ENCODE results near the gene ZNF189.

ZNF189 gene

GRCh38 chr9:101442318-101442717 lies 43.7 kb downstream of the ZNF189 start:
- TF ChIP-seq ZFX (IDR thresholded peaks at IDR 0.05): no peak
- TF ChIP-seq, protein P1, sequence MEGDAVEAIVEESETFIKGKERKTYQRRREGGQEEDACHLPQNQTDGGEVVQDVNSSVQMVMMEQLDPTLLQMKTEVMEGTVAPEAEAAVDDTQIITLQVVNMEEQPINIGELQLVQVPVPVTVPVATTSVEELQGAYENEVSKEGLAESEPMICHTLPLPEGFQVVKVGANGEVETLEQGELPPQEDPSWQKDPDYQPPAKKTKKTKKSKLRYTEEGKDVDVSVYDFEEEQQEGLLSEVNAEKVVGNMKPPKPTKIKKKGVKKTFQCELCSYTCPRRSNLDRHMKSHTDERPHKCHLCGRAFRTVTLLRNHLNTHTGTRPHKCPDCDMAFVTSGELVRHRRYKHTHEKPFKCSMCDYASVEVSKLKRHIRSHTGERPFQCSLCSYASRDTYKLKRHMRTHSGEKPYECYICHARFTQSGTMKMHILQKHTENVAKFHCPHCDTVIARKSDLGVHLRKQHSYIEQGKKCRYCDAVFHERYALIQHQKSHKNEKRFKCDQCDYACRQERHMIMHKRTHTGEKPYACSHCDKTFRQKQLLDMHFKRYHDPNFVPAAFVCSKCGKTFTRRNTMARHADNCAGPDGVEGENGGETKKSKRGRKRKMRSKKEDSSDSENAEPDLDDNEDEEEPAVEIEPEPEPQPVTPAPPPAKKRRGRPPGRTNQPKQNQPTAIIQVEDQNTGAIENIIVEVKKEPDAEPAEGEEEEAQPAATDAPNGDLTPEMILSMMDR (conservative IDR thresholded peaks at IDR 0.05): no peak

GRCh38 chr9:101442736-101443135 lies 44.1 kb downstream of the ZNF189 start:
- no peak for TF ChIP-seq ZFX (IDR thresholded peaks at IDR 0.05)
- TF ChIP-seq, protein P1 (conservative IDR thresholded peaks at IDR 0.05): no peak
- no peak overlapping the region for H3K27ac ChIP-seq

More at GRCh38 chr9:101442318-101442717, 43.7 kb downstream of the ZNF189 start:
- H3K27ac ChIP-seq: no peak overlapping the region

GRCh38 chr9:101443364-101443771 lies 44.7 kb downstream of the ZNF189 start:
- H3K27ac ChIP-seq: no peak overlapping the region
- TF ChIP-seq, protein P1 (conservative IDR thresholded peaks at IDR 0.05): no peak

DNA sequence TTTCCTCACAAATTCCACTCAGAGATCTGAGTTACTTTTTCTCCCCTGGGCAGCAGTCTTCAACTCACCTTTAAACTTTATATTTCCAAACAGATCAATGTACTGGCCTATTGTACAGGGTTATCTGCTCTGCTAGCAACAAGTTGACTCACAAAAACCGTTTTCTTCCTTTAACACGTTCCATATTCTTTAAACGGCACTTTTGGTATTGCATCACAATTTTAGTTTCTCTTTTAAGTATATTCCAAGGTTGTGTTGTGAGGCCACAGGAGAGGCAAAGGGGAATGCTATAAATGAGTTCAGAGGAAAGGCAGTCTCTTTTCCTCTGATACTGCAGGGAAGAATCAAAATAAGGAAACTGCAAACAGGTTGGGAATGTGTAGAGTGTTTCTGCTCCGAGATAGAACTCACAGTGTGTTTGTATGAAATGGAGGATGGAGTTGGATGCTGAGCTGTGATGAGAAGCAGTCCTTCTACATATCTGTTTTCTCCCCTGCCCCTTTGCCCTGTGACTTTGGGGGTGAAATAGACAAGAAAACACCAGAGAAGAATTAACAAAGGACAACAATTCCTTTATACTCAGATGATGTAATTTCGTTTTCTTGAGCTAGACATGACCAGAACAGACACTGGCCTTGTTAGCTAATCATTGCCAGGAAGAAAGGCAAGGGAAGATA lies 46.8 kb downstream of the ZNF189 start:
- no peak for TF ChIP-seq ZFX (IDR thresholded peaks at IDR 0.05)
- TF ChIP-seq, protein P1 (conservative IDR thresholded peaks at IDR 0.05): no peak
- H3K27ac ChIP-seq: no peak overlapping the region

- TF ChIP-seq, protein P1 (conservative IDR thresholded peaks at IDR 0.05): no peak
- no peak for TF ChIP-seq ZFX (IDR thresholded peaks at IDR 0.05)
- no peak overlapping the region for H3K27ac ChIP-seq
Measured at GRCh38 chr9:101446732-101447131, 48.1 kb downstream of the ZNF189 start.

DNA sequence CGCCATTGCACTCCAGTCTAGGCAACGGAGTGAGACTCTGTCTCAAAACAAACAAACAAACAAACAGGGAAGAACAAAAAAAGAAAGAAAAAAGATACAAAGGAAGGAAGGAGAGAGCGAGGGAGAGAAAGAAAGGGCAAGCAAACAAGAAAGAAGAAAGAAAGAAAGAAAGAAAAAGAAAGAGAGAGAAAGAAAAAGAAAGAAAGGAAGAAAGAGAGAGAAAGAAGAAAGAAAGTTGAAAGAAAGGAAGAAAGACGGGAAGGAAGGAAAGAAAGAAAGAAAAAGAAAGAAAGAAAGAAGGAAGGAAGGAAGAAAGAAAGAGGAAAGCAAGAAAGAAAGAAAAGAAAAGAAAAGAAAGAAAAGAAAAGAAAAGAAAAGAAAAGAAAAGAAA lies 50.0 kb downstream of the ZNF189 start:
- no peak overlapping the region; the same call in 1 of the 2 replicates for H3K27ac ChIP-seq
- no peak for TF ChIP-seq ZFX (IDR thresholded peaks at IDR 0.05)
- TF ChIP-seq, protein P1 (conservative IDR thresholded peaks at IDR 0.05): no peak

- no peak for TF ChIP-seq ZFX (IDR thresholded peaks at IDR 0.05)
- TF ChIP-seq, protein P1 (conservative IDR thresholded peaks at IDR 0.05): peak; percentile 96
- peak overlapping the region; percentile 24; the same call in 1 of the 2 replicates for H3K27ac ChIP-seq
Measured at GRCh38 chr9:101449071-101449721, 50.5 kb downstream of the ZNF189 start.
